ENCODE results near the gene PRICKLE3.

GRCh38 chrX:49209434-49210251 is 23.5 kb upstream of the PRICKLE3 start:
- TF ChIP-seq CTCF (conservative IDR thresholded peaks at IDR 0.05; ENCODE audit: low read length): no peak
- no peak for TF ChIP-seq EZH2phosphoT487 (IDR thresholded peaks at IDR 0.05; ENCODE audit: borderline replicate concordance, low read depth, low read length)
